ENCODE data around the gene SLC5A12. TPM values are rescaled to one million over a fixed set of nuclear protein-coding genes. Genes with fewer than 3 reads are reported as not detected.
A peak's percentile ranks its signal among the peaks of the same experiment; 100 is the strongest.

Gene SLC5A12
- total RNA-seq, 4 donors from 2014 or later: 0.48 to 2.2 TPM; not detected in 2

DNA sequence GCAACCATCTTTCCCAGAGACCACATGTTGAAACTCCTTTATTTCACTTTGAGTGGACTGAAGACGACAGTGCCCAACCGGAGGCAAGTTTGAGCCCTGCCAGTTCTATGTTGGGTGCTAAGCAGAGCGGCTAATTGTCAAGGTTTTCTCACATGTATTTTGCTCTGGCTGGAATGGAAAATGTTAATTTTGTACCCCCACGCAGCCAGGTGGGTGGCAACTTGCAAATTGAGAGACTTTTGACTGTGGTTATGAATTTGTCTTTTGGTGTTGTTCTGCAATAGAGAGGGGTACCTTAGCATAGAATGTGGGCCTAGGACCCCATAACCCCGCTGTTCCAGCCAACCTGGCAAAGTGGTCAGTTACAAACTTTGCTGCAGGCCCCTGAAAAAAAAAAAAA, 42.5 kb upstream of the SLC5A12 start:
- TF ChIP-seq, protein P1, sequence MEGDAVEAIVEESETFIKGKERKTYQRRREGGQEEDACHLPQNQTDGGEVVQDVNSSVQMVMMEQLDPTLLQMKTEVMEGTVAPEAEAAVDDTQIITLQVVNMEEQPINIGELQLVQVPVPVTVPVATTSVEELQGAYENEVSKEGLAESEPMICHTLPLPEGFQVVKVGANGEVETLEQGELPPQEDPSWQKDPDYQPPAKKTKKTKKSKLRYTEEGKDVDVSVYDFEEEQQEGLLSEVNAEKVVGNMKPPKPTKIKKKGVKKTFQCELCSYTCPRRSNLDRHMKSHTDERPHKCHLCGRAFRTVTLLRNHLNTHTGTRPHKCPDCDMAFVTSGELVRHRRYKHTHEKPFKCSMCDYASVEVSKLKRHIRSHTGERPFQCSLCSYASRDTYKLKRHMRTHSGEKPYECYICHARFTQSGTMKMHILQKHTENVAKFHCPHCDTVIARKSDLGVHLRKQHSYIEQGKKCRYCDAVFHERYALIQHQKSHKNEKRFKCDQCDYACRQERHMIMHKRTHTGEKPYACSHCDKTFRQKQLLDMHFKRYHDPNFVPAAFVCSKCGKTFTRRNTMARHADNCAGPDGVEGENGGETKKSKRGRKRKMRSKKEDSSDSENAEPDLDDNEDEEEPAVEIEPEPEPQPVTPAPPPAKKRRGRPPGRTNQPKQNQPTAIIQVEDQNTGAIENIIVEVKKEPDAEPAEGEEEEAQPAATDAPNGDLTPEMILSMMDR (IDR thresholded peaks at IDR 0.05): no peak
- Histone ChIP-seq H3K27ac (no peak overlapping the region), H3K36me3 (no peaks in the 10 kb centered on the region), H3K4me3 (no peak overlapping the region), H3K4me1 (no peaks in the 10 kb centered on the region), H3K27me3 (no peaks in the 10 kb centered on the region), H3K9me3 (no peaks in the 10 kb centered on the region)
- WGBS, 2 donors (ENCODE audit: low coverage in 1 of 2): 81% methylated on average over 5 of the region's 5 CpGs; no CpG with 5 or more reads in 1 of the 2 donors
- intact Hi-C loops (cut with DNase I; ENCODE audit: low total_unique reads): no loop called here
- no peak for DNase-seq
- in situ Hi-C loops (cut with MboI; ENCODE audit: low pct_ligation_motif_present in 1 of 4, low pct_unique_long_range_greater_than_20kb in 1 of 4, low sequenced_read_pairs in 3 of 4): loop anchor here in 2 of 4 donors (25.0 kb wide), 1 partner anchor 398 kb away; no protein-coding TSS in a partner anchor

DNA sequence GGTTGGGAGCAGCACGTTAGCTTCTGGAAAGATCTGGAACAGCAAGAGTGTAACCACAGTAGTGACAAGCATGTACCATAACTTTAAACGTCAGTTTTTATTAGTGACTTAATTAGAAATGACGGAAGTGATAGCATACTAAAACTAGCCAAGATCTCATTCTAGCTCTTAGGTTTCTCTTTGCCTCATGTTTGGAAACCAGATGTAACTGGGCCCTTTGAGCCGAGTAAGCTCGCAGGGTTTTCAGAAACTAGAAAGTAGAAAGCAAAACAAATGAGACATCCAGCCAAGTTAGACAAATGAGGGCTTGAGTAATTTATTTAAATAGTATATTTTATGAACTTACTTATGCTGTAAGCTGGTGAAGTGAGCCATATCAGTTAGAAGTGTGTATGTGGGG, 40.2 kb upstream of the SLC5A12 start:
- Histone ChIP-seq H3K4me3 (no peak overlapping the region), H3K27me3 (no peaks in the 10 kb centered on the region), H3K27ac (no peak overlapping the region), H3K36me3 (no peaks in the 10 kb centered on the region), H3K9me3 (no peaks in the 10 kb centered on the region), H3K4me1 (peaks cover 0 to 5% (median 0%) of the 10 kb centered on the region in 4 donors)
- in situ Hi-C loops (cut with MboI; ENCODE audit: low pct_ligation_motif_present in 1 of 4, low pct_unique_long_range_greater_than_20kb in 1 of 4, low sequenced_read_pairs in 3 of 4): loop anchor here in 2 of 4 donors (25.0 kb wide), 1 partner anchor 400 kb away; no protein-coding TSS in a partner anchor
- DNase-seq: no peak
- intact Hi-C loops (cut with DNase I; ENCODE audit: low total_unique reads): no loop called here
- TF ChIP-seq, protein P1 (IDR thresholded peaks at IDR 0.05): no peak
- TF ChIP-seq POLR2AphosphoS5 (IDR thresholded peaks at IDR 0.05) (no peak), POLR2A (IDR thresholded peaks at IDR 0.05) (no peak), EP300 (IDR thresholded peaks at IDR 0.05; ENCODE audit: low read depth) (no peak)
- WGBS, 2 donors (ENCODE audit: low coverage in 1 of 2): 73 to 90% methylated on average over 5 of the region's 5 CpGs

DNA sequence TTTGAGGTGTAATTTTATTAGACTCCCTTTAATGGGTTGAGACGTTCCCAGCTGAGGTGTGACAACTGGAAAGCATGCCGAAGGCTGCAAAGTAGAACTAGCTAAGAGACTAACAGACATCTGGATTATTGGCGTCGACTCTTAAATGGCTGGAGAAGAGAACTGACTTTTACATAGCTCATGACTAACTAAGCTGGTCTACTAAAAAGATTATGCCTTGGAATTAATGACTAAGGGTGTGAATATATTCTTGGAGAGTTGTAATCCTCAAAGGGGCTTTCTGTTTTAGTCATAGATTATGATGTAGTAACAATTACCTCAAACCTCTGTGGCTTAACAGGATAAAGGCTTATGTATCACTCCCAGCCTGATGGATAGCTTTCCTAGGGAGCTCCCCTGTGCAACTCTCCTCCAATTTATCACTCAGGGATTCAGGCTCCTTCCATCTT, 39.5 kb upstream of the SLC5A12 start:
- H3K36me3 ChIP-seq: no peaks in the 10 kb centered on the region
- no peak for DNase-seq
- no peak overlapping the region for H3K4me3 ChIP-seq
- H3K27ac ChIP-seq: no peak overlapping the region
- intact Hi-C loops (cut with DNase I; ENCODE audit: low total_unique reads) (no loop called here), in situ Hi-C loops (cut with MboI; ENCODE audit: low pct_ligation_motif_present in 1 of 4, low pct_unique_long_range_greater_than_20kb in 1 of 4, low sequenced_read_pairs in 3 of 4) (loop anchor here in 2 of 4 donors (25.0 kb wide), 1 partner anchor 401 kb away; no protein-coding TSS in a partner anchor)
- H3K27me3 ChIP-seq: no peaks in the 10 kb centered on the region
- 85 to 89% methylated on average over 4 of the region's 4 CpGs for WGBS, 2 donors (ENCODE audit: low coverage in 1 of 2)
- peaks cover 0 to 5% (median 0%) of the 10 kb centered on the region in 4 donors for H3K4me1 ChIP-seq
- TF ChIP-seq POLR2A (IDR thresholded peaks at IDR 0.05) (no peak), EP300 (IDR thresholded peaks at IDR 0.05; ENCODE audit: low read depth) (no peak), POLR2AphosphoS5 (IDR thresholded peaks at IDR 0.05) (no peak)
- TF ChIP-seq, protein P1 (IDR thresholded peaks at IDR 0.05): no peak
- H3K9me3 ChIP-seq: no peaks in the 10 kb centered on the region

DNA sequence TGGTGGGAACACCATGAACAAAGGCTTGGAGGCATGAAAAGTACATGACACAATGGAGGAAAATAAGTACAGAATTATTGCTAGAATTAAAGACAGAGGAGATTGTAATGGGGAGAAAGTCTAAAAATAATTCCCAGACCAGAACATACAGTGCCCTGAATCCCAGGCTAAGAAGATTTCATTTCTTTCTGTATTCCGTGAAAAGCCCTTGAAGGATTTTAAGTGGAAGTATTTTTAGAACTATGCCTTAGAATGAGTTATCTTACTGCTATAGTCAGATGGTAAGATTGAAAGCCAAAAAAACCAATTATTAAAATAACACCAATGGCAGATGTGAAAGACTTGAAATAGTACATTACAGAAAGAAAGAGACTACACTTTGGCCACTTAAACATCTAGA, 36.1 kb upstream of the SLC5A12 start:
- no peak overlapping the region for H3K4me3 ChIP-seq
- intact Hi-C loops (cut with DNase I; ENCODE audit: low total_unique reads) (no loop called here), in situ Hi-C loops (cut with MboI; ENCODE audit: low pct_ligation_motif_present in 1 of 4, low pct_unique_long_range_greater_than_20kb in 1 of 4, low sequenced_read_pairs in 3 of 4) (loop anchor here (5.0 to 25.0 kb wide), 3 partner anchors 367 to 404 kb away; no protein-coding TSS in a partner anchor)
- WGBS, 2 donors (ENCODE audit: low coverage in 1 of 2): 74 to 100% methylated on average over 1 of the region's 1 CpG
- no peaks in the 10 kb centered on the region for H3K36me3 ChIP-seq
- DNase-seq: no peak
- peak overlapping the region in 1 of 4 donors; percentile 5 for H3K27ac ChIP-seq
- no peaks in the 10 kb centered on the region for H3K9me3 ChIP-seq
- H3K27me3 ChIP-seq: no peaks in the 10 kb centered on the region
- TF ChIP-seq, protein P1 (IDR thresholded peaks at IDR 0.05): no peak
- no peak for TF ChIP-seq POLR2AphosphoS5 (IDR thresholded peaks at IDR 0.05)
- no peak for TF ChIP-seq POLR2A (IDR thresholded peaks at IDR 0.05)
- TF ChIP-seq EP300 (IDR thresholded peaks at IDR 0.05; ENCODE audit: low read depth): no peak
- peaks cover 0 to 12% (median 2%) of the 10 kb centered on the region in 4 donors for H3K4me1 ChIP-seq
